HEK293T (cell line): Measurements from ENCODE around the gene FAM107B.

ENCODE experiments used
- CTCF ChIA-PET: fragments of 350-600 bp; formaldehyde crosslinking; extraction: SDS; loops from one replicate; lab custom pipeline; 2021; ENCODE audit warnings: antibody characterized with exemption, inconsistent platforms; lab: Yijun Ruan, JAX
- POLR2A ChIA-PET: fragments of 350-600 bp; formaldehyde crosslinking; extraction: SDS; loops from one replicate; lab custom pipeline; 2020; ENCODE audit warnings: antibody characterized with exemption, inconsistent platforms; lab: Yijun Ruan, JAX
- DNase-seq: peaks from one replicate; pipeline ENCODE4 v3.0.0; 2012; ENCODE audit warnings: mixed read lengths; ENCODE audit errors: extremely low spot score
- ARNT ChIP-seq: fragments of 450-650 bp; IDR thresholded peaks from 2 replicates; pipeline ENCODE4 v1.6.1; 2017; ENCODE audit warnings: mild to moderate bottlenecking
- BHLHE40 ChIP-seq: fragments of 450-650 bp; IDR thresholded peaks from 2 replicates; pipeline ENCODE4 v1.6.1; 2016; ENCODE audit warnings: mild to moderate bottlenecking, moderate library complexity, borderline replicate concordance
- CTBP1 ChIP-seq: fragments of 450-650 bp; IDR thresholded peaks from 2 replicates; pipeline ENCODE4 v1.6.1; 2016; ENCODE audit warnings: borderline replicate concordance
- ELF4 ChIP-seq: fragments of 450-650 bp; IDR thresholded peaks from 2 replicates; pipeline ENCODE4 v1.6.1; 2017; ENCODE audit warnings: antibody characterized with exemption
- FOXA1 ChIP-seq: fragments of 450-650 bp; IDR thresholded peaks from 2 replicates; pipeline ENCODE4 v1.6.1; 2016; ENCODE audit warnings: mild to moderate bottlenecking
- FOXK2 ChIP-seq: fragments of 450-650 bp; IDR thresholded peaks from 2 replicates; pipeline ENCODE4 v1.6.1; 2016; ENCODE audit warnings: mild to moderate bottlenecking
- FOXM1 ChIP-seq: fragments of 450-650 bp; IDR thresholded peaks from 2 replicates; pipeline ENCODE4 v1.6.1; 2017; ENCODE audit warnings: mild to moderate bottlenecking, borderline replicate concordance
- HDGF ChIP-seq: fragments of 450-650 bp; IDR thresholded peaks from 2 replicates; pipeline ENCODE4 v1.6.1; 2017; ENCODE audit warnings: antibody characterized with exemption, borderline replicate concordance
- L3MBTL2 ChIP-seq: fragments of 450-650 bp; conservative IDR thresholded peaks from 2 replicates; pipeline ENCODE4 v1.6.1; 2016; ENCODE audit warnings: mild to moderate bottlenecking
- LEF1 ChIP-seq: fragments of 450-650 bp; IDR thresholded peaks from 2 replicates; pipeline ENCODE4 v1.6.1; 2017; ENCODE audit warnings: mild to moderate bottlenecking, borderline replicate concordance
- NFRKB ChIP-seq: fragments of 450-650 bp; IDR thresholded peaks from 2 replicates; pipeline ENCODE4 v1.6.1; 2016; ENCODE audit warnings: mild to moderate bottlenecking, moderate library complexity
- PKNOX1 ChIP-seq: fragments of 450-650 bp; IDR thresholded peaks from 2 replicates; pipeline ENCODE4 v1.6.1; 2016
- SP1 ChIP-seq: fragments of 450-650 bp; IDR thresholded peaks from 2 replicates; pipeline ENCODE4 v1.6.1; 2017
- SUZ12 ChIP-seq: fragments of 450-650 bp; IDR thresholded peaks from 2 replicates; pipeline ENCODE4 v1.6.1; 2016; ENCODE audit warnings: mild to moderate bottlenecking
- TARDBP ChIP-seq: fragments of 450-650 bp; IDR thresholded peaks from 2 replicates; pipeline ENCODE4 v1.6.1; 2016
- ZNF384 ChIP-seq: fragments of 450-650 bp; IDR thresholded peaks from 2 replicates; pipeline ENCODE4 v1.6.1; 2016

FAM107B gene

GRCh38 chr10:14611968-14612693, 162.6 kb downstream of the FAM107B start:
- TF ChIP-seq NFRKB (no peak), SP1 (no peak), TARDBP (no peak), BHLHE40 (no peak), ZNF384 (no peak), FOXK2 (no peak), HDGF (no peak), L3MBTL2 (no peak), PKNOX1 (no peak), SUZ12 (no peak), FOXM1 (no peak), FOXA1 (no peak), ELF4 (no peak)
- POLR2A ChIA-PET: no interaction called here
- DNase-seq: no peak

GRCh38 chr10:14609178-14609577, 165.5 kb downstream of the FAM107B start:
- DNase-seq: no peak
- ChIA-PET POLR2A (no interaction called here), CTCF (no interaction called here)
- TF ChIP-seq FOXA1 (no peak), SP1 (no peak), PKNOX1 (no peak), L3MBTL2 (no peak), LEF1 (no peak), CTBP1 (no peak), TARDBP (no peak), ARNT (no peak), FOXM1 (no peak), HDGF (no peak), BHLHE40 (no peak), NFRKB (no peak), SUZ12 (no peak), ZNF384 (no peak), FOXK2 (no peak)

More at GRCh38 chr10:14611968-14612693, 162.6 kb downstream of the FAM107B start:
- CTCF ChIA-PET: interaction anchor here (0.5 kb wide), 1 partner anchor 12 kb away, joined by 3 read pairs; no protein-coding TSS in a partner anchor

- POLR2A ChIA-PET: interaction anchor here (1.2 kb wide), 1 partner anchor 350 kb away, joined by 3 read pairs; the partner anchor contains the start of gene MEIG1
- no peak for TF ChIP-seq ELF4
- no peak for TF ChIP-seq SP1
- no peak for TF ChIP-seq ARNT
- TF ChIP-seq FOXA1: no peak
- TF ChIP-seq L3MBTL2: no peak
- no peak for TF ChIP-seq PKNOX1
- no peak for TF ChIP-seq NFRKB
- TF ChIP-seq LEF1: no peak
- TF ChIP-seq SUZ12: no peak
- TF ChIP-seq TARDBP: no peak
- no peak for TF ChIP-seq HDGF
- CTCF ChIA-PET: no interaction called here
- no peak for DNase-seq
Observed at GRCh38 chr10:14608381-14609001, 166.2 kb downstream of the FAM107B start.

- no peak for DNase-seq
- ChIA-PET CTCF (no interaction called here), POLR2A (no interaction called here)
- TF ChIP-seq SP1 (no peak), LEF1 (no peak), BHLHE40 (no peak), SUZ12 (no peak), PKNOX1 (no peak), HDGF (no peak), TARDBP (no peak), ARNT (no peak), FOXM1 (no peak), CTBP1 (no peak), NFRKB (no peak), L3MBTL2 (no peak), ZNF384 (no peak), FOXA1 (no peak)
Observed at GRCh38 chr10:14606633-14607032, 168.1 kb downstream of the FAM107B start.

- TF ChIP-seq SP1 (no peak), PKNOX1 (no peak), ARNT (no peak), CTBP1 (no peak), NFRKB (no peak), HDGF (no peak), LEF1 (no peak), TARDBP (no peak), BHLHE40 (no peak), ZNF384 (no peak)
- DNase-seq: no peak
- ChIA-PET POLR2A (no interaction called here), CTCF (no interaction called here)
Observed at GRCh38 chr10:14605231-14605925, 169.3 kb downstream of the FAM107B start.
